Measurements from ENCODE around the gene SUPT3H. TPM values are rescaled to one million over a fixed set of nuclear protein-coding genes. Genes with fewer than 3 reads are reported as not detected.

Gene SUPT3H
- total and polyA plus RNA-seq, 9 donors, result 10.3 to 23.1 (median 16.2) TPM

- intact Hi-C loops (cut with DNase I), result no loop called here
- Histone ChIP-seq H3K27me3 (no peaks in the 10 kb centered on the region), H3K27ac (no peak overlapping the region), H3K9me3 (no peaks in the 10 kb centered on the region), H3K4me1 (ENCODE audit: insufficient read depth) (no peaks in the 10 kb centered on the region), H3K36me3 (no peaks in the 10 kb centered on the region), H3K4me3 (no peak overlapping the region)
- TF ChIP-seq EP300 (IDR thresholded peaks at IDR 0.05) (no peak), POLR2A (IDR thresholded peaks at IDR 0.05) (no peak)
- TF ChIP-seq, protein P1, sequence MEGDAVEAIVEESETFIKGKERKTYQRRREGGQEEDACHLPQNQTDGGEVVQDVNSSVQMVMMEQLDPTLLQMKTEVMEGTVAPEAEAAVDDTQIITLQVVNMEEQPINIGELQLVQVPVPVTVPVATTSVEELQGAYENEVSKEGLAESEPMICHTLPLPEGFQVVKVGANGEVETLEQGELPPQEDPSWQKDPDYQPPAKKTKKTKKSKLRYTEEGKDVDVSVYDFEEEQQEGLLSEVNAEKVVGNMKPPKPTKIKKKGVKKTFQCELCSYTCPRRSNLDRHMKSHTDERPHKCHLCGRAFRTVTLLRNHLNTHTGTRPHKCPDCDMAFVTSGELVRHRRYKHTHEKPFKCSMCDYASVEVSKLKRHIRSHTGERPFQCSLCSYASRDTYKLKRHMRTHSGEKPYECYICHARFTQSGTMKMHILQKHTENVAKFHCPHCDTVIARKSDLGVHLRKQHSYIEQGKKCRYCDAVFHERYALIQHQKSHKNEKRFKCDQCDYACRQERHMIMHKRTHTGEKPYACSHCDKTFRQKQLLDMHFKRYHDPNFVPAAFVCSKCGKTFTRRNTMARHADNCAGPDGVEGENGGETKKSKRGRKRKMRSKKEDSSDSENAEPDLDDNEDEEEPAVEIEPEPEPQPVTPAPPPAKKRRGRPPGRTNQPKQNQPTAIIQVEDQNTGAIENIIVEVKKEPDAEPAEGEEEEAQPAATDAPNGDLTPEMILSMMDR (IDR thresholded peaks at IDR 0.05), result no peak
- 96 to 99% (median 97%) methylated on average over 2 of the region's 2 CpGs for WGBS, 3 donors
- DNase-seq, result no peak
Observed at GRCh38 chr6:45105170-45105820, 272.4 kb downstream of the SUPT3H start.

- H3K9me3 ChIP-seq, result no peaks in the 10 kb centered on the region
Observed at GRCh38 chr6:45104429-45104828, 273.3 kb downstream of the SUPT3H start.

GRCh38 chr6:45098256-45098655, 279.5 kb downstream of the SUPT3H start:
- Histone ChIP-seq H3K27ac (no peak overlapping the region), H3K27me3 (no peaks in the 10 kb centered on the region), H3K4me3 (no peak overlapping the region), H3K36me3 (no peaks in the 10 kb centered on the region), H3K9me3 (no peaks in the 10 kb centered on the region), H3K4me1 (ENCODE audit: insufficient read depth) (no peaks in the 10 kb centered on the region)
- no peak for TF ChIP-seq POLR2A (IDR thresholded peaks at IDR 0.05)
- TF ChIP-seq, protein P1 (IDR thresholded peaks at IDR 0.05), result no peak
- no peak for TF ChIP-seq EP300 (IDR thresholded peaks at IDR 0.05)
- WGBS, 3 donors, result 80 to 88% (median 84%) methylated on average over 1 of the region's 1 CpG
- DNase-seq, result no peak
- intact Hi-C loops (cut with DNase I), result no loop called here

More at GRCh38 chr6:45104429-45104828, 273.3 kb downstream of the SUPT3H start:
- TF ChIP-seq EP300 (IDR thresholded peaks at IDR 0.05) (no peak), POLR2A (IDR thresholded peaks at IDR 0.05) (no peak)
- TF ChIP-seq, protein P1 (IDR thresholded peaks at IDR 0.05), result no peak
- no peak overlapping the region for H3K27ac ChIP-seq
- no peaks in the 10 kb centered on the region for H3K36me3 ChIP-seq
- intact Hi-C loops (cut with DNase I), result no loop called here
- 31 to 80% (median 59%) methylated on average over 1 of the region's 1 CpG for WGBS, 3 donors
- no peak overlapping the region for H3K4me3 ChIP-seq
- no peaks in the 10 kb centered on the region for H3K4me1 ChIP-seq (ENCODE audit: insufficient read depth)
- H3K27me3 ChIP-seq, result no peaks in the 10 kb centered on the region
- DNase-seq, result no peak

GRCh38 chr6:45094831-45095230, 282.9 kb downstream of the SUPT3H start:
- H3K4me1 ChIP-seq (ENCODE audit: insufficient read depth), result no peaks in the 10 kb centered on the region
- no peaks in the 10 kb centered on the region for H3K9me3 ChIP-seq
- no peaks in the 10 kb centered on the region for H3K27me3 ChIP-seq
- no peak overlapping the region for H3K27ac ChIP-seq
- TF ChIP-seq, protein P1 (IDR thresholded peaks at IDR 0.05), result no peak
- no peak for TF ChIP-seq POLR2A (IDR thresholded peaks at IDR 0.05)
- no peak for TF ChIP-seq EP300 (IDR thresholded peaks at IDR 0.05)
- WGBS, 3 donors, result 78 to 85% (median 84%) methylated on average over 4 of the region's 4 CpGs
- H3K36me3 ChIP-seq, result no peaks in the 10 kb centered on the region
- intact Hi-C loops (cut with DNase I), result no loop called here
- no peak for DNase-seq
- no peak overlapping the region for H3K4me3 ChIP-seq

Measured in ovary (tissue), 9 donors.